ENCODE measurements around the gene B3GNT5.

The B3GNT5 gene

DNA sequence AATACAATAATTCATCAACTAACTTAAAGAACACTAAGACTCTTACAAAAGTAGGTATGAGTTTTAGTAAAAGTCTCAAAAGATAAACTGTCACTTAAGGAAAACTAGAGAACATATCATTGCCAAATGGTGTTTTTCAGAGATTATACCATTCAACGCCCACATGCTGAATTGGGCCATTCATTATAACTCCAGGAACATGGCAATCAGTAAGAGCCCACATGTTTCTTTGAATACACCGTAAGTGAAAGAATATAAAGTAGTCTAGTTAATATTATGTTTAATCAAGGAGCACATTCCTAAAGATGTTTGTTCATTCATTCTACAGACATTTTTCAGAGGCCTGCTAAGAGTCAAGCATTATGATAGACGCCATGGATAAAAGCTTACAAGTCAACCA, 22.9 kb downstream of the B3GNT5 start:
- Histone ChIP-seq H3K9me2 (replicated peaks; ENCODE audit: low read depth, low read length) (no peaks in the 10 kb centered on the region), H3K36me3 (ENCODE audit: insufficient read depth, low read length) (no peaks in the 10 kb centered on the region), H3K27me3 (ENCODE audit: insufficient read depth, low read length, poor library complexity, severe bottlenecking) (no peaks in the 10 kb centered on the region), H3K79me2 (ENCODE audit: insufficient read depth, low read length) (no peaks in the 10 kb centered on the region), H3K4me1 (ENCODE audit: insufficient read depth, low read length, poor library complexity, severe bottlenecking) (no peaks in the 10 kb centered on the region), H4K20me1 (ENCODE audit: insufficient read depth, low read length, poor library complexity, severe bottlenecking) (no peaks in the 10 kb centered on the region), H3K4me2 (ENCODE audit: low read depth, low read length, poor library complexity, severe bottlenecking) (no peak overlapping the region), H2AFZ (ENCODE audit: low read length) (no peak overlapping the region), H3K9me3 (ENCODE audit: insufficient read depth, low read depth, low read length) (no peaks in the 10 kb centered on the region), H3F3A (ENCODE audit: low read depth) (no peaks in the 10 kb centered on the region), H3K4me3 (ENCODE audit: low read length, poor library complexity, severe bottlenecking) (no peak overlapping the region), H3K9ac (ENCODE audit: low read depth, low read length, poor library complexity, severe bottlenecking) (no peak overlapping the region)
- TF ChIP-seq, protein P1, sequence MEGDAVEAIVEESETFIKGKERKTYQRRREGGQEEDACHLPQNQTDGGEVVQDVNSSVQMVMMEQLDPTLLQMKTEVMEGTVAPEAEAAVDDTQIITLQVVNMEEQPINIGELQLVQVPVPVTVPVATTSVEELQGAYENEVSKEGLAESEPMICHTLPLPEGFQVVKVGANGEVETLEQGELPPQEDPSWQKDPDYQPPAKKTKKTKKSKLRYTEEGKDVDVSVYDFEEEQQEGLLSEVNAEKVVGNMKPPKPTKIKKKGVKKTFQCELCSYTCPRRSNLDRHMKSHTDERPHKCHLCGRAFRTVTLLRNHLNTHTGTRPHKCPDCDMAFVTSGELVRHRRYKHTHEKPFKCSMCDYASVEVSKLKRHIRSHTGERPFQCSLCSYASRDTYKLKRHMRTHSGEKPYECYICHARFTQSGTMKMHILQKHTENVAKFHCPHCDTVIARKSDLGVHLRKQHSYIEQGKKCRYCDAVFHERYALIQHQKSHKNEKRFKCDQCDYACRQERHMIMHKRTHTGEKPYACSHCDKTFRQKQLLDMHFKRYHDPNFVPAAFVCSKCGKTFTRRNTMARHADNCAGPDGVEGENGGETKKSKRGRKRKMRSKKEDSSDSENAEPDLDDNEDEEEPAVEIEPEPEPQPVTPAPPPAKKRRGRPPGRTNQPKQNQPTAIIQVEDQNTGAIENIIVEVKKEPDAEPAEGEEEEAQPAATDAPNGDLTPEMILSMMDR (conservative IDR thresholded peaks at IDR 0.05; ENCODE audit: low read length): no peak
- no peak for TF ChIP-seq EZH2phosphoT487 (IDR thresholded peaks at IDR 0.05; ENCODE audit: borderline replicate concordance)

GRCh38 chr3:183277260-183277659, 24.2 kb downstream of the B3GNT5 start:
- Histone ChIP-seq H2AFZ (ENCODE audit: low read length) (no peak overlapping the region), H3K27me3 (ENCODE audit: insufficient read depth, low read length, poor library complexity, severe bottlenecking) (no peaks in the 10 kb centered on the region), H3K9me3 (ENCODE audit: insufficient read depth, low read depth, low read length) (no peaks in the 10 kb centered on the region), H4K20me1 (ENCODE audit: insufficient read depth, low read length, poor library complexity, severe bottlenecking) (no peaks in the 10 kb centered on the region), H3K4me1 (ENCODE audit: insufficient read depth, low read length, poor library complexity, severe bottlenecking) (no peaks in the 10 kb centered on the region), H3K79me2 (ENCODE audit: insufficient read depth, low read length) (no peaks in the 10 kb centered on the region), H3K36me3 (ENCODE audit: insufficient read depth, low read length) (no peaks in the 10 kb centered on the region), H3K9me2 (replicated peaks; ENCODE audit: low read depth, low read length) (no peaks in the 10 kb centered on the region), H3K9ac (ENCODE audit: low read depth, low read length, poor library complexity, severe bottlenecking) (no peak overlapping the region), H3K4me2 (ENCODE audit: low read depth, low read length, poor library complexity, severe bottlenecking) (no peak overlapping the region), H3F3A (ENCODE audit: low read depth) (no peaks in the 10 kb centered on the region), H3K4me3 (ENCODE audit: low read length, poor library complexity, severe bottlenecking) (no peak overlapping the region)
- TF ChIP-seq EZH2phosphoT487 (IDR thresholded peaks at IDR 0.05; ENCODE audit: borderline replicate concordance): no peak
- TF ChIP-seq, protein P1 (conservative IDR thresholded peaks at IDR 0.05; ENCODE audit: low read length): no peak

GRCh38 chr3:183278479-183279088, 25.5 kb downstream of the B3GNT5 start:
- H3K79me2 ChIP-seq (ENCODE audit: insufficient read depth, low read length): no peaks in the 10 kb centered on the region
- TF ChIP-seq, protein P1 (conservative IDR thresholded peaks at IDR 0.05; ENCODE audit: low read length): no peak
- TF ChIP-seq EZH2phosphoT487 (IDR thresholded peaks at IDR 0.05; ENCODE audit: borderline replicate concordance): no peak
- no peaks in the 10 kb centered on the region for H4K20me1 ChIP-seq (ENCODE audit: insufficient read depth, low read length, poor library complexity, severe bottlenecking)
- H3K27me3 ChIP-seq (ENCODE audit: insufficient read depth, low read length, poor library complexity, severe bottlenecking): no peaks in the 10 kb centered on the region
- no peaks in the 10 kb centered on the region for H3K9me2 ChIP-seq (replicated peaks; ENCODE audit: low read depth, low read length)
- no peaks in the 10 kb centered on the region for H3F3A ChIP-seq (ENCODE audit: low read depth)
- H3K4me3 ChIP-seq (ENCODE audit: low read length, poor library complexity, severe bottlenecking): no peak overlapping the region
- no peak overlapping the region for H2AFZ ChIP-seq (ENCODE audit: low read length)
- H3K4me1 ChIP-seq (ENCODE audit: insufficient read depth, low read length, poor library complexity, severe bottlenecking): no peaks in the 10 kb centered on the region
- no peak overlapping the region for H3K4me2 ChIP-seq (ENCODE audit: low read depth, low read length, poor library complexity, severe bottlenecking)
- no peaks in the 10 kb centered on the region for H3K36me3 ChIP-seq (ENCODE audit: insufficient read depth, low read length)
- no peak overlapping the region for H3K9ac ChIP-seq (ENCODE audit: low read depth, low read length, poor library complexity, severe bottlenecking)
- H3K9me3 ChIP-seq (ENCODE audit: insufficient read depth, low read depth, low read length): no peaks in the 10 kb centered on the region
